GM21515 (cell line): Measurements from ENCODE around the gene WNT5A.

Experiments
- ATAC-seq: cut with Tn5 transposase; IDR thresholded peaks from one replicate; pipeline ENCODE4 v1.9.1; 2021; ENCODE audit not compliant: unreplicated experiment

WNT5A gene

DNA sequence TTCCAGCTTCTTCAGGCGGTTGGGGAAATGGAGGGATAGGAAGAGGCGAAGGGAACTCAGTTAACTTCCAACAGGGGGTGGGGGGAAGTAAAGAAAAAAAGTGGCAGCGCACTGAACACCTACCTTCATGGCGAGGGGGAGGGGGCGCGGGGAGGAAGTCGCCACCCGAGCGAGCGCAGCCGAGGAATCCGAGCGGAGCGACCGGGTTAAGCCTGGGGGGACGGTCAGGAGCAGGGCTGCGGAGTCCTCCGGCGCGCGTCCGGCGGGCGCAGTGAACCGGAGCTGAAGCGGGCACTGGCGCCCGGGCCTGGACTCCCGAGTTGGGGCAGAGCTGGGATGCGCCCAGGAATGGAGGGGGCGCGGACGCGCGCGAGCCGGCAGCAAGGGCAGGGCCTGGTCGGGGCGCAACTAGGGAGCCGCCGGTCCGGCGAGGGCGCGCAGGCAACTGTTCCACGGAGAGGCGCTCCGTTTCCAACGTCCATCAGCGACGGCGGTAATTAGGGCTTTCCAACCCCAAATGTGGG lies at the start of gene WNT5A:
TSS of gene WNT5A (minus strand) at position 450 of the 524 bp plus-strand sequence. CDS start at position 129, 321 bp downstream.
- ATAC-seq: no peak

DNA sequence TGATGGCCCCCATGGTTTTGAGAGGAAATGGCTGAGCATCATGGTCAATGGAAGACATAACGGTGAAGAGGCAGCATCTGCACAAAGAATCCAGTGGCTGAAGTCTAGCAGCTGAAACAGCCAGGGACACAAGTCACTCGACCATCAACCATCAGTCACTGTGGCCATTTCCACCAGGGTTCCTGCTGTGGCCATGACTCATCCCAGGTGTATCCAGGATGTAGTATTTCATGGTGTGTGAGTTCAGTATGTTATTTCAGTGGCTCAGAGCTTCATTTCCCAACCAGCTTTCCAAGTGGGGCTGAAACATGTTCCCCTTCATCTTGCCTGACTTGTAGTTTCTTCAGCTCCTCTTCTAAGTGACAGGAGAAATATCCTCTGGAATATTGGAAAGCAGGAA lies 47.8 kb upstream of the WNT5A start:
- ATAC-seq: no peak

DNA sequence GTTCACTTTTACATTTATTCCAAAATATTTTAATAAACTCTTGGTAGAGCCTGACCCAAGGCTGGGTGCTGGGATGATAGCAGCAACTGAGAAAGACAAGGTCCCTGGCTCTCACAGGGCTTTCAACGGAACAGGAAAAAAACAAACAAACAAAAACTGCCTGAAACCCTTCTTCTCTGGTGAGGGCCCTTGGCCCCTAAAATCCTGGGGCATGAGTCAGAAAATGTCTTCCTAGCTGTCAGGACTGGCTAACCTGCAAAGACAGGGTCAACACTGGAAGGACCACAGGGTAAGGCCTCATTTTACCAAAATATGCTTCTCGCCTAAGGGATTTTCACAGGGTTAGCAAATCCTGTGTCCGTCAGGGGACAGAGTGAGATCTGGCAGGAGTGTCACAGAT lies 45.7 kb upstream of the WNT5A start:
- ATAC-seq: no peak

DNA sequence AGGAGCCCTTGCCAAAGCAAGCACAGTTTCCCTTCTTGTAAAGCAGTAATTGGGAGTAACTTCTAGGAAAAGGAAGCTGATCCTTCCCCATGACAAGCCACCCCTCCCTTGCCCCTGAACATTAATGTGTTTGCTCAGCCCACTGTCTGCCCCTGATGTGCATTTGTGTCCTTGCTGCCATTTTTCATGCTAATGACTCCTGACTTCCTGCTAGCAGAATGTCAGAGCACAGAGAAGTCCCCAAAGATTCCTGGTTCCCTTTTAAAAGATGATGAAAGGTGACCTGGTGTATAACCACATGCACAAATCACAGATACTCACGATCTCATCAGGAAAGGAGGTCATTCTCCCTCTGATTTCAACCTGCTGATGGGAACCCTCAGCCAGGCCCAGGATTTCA lies 44.2 kb upstream of the WNT5A start:
- no peak for ATAC-seq

DNA sequence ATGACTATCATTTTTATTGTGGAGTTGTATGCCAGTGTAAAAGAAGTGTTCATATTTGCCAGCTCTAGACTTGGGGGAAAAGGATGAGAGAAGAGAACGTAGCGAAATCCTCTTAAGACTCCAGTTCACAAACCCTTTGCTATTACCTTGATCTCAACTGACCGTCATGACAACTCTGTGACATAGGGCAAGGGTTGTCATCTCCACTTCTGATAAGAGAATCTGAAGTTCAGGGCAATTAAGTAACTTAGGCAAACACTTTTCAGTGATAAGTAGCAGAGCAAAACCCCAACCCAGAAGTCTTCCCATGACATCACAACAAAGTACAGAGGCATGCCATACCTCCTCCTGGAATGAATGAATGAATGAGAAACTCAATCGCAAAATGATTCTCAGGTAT lies 40.3 kb upstream of the WNT5A start:
- no peak for ATAC-seq

DNA sequence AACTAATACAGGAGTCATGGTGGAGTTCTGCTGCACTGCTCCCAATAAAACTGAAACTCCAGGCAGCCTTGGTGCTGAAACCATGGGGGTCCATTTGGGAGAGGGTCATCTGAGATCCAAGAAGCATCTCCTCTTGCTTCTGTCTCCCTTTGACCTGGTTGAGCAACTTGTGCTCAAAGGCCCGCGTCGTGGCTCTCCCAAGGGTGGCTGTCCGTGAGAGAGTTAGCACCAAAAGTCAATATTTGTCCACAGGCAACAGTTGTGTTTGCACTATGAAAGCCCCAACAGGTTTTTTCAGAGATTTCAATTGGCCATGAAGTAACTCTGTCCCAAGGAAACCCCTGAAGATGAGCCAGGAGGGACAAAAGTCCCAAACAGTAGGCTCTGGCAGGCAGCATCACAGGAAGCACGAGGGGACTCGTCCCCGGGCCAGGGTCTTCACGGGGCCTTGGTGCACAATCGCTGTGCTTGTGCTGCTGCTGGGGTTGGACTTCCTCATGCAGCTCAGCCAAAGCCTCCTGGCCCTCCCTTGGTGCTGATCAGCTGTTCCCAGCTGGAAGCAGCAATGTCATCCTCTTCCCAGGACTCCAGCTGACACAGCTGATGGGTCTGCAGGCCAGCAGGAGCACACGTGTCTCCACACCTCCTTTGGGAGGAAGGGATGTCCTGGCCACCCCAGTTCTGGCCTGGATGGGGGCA lies 39.4 kb upstream of the WNT5A start:
- no peak for ATAC-seq

DNA sequence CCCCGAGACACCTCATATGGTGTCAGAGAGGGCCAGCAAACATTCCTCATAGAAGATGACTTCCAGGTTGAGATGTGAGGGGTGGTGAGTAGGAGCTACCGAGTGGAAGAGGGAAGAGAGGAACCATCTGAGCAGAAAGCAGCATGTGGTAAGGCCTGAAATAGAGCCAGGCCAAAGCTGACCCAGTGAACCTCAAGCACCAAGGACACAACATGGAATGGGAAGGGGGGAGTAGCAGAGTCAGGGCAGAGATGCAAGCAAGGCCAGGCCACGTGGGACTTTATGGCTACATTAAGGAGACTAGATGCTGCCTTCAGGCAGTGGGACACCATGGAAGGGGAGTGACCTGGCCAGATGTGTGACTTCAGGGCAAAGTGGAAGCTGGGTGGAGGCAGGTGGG lies 38.3 kb upstream of the WNT5A start:
- no peak for ATAC-seq

DNA sequence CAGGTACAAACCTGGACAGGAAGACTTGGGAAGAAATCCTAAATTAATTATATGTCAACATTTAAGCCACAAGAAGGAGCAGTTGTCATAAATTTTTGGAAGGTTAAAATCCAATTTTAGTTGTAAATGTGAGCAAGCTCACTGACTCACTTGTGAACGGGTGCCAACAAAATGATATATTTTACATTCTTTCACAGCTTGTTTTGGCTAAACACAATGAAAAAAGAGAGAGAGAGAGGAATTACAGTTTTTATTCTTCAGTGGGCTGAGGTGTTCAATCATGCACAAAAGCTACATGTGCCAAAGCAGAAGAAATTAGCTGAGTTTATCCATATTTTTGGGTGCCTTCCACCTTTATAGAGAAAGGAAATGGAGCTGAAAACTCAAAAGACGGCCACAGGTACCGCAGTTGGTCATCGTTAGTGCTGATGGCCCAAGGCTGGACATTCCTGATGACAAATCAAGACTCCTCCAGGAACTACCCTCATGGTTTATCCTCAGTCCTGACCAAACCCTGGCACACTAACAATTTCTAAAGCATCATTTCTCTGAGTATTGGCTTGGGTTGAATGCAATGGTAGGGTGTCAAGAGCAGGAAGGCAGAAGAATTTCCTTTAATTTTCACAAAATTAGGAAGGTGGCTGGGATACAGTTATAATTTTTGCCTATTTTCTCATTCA lies 37.6 kb upstream of the WNT5A start:
- no peak for ATAC-seq

DNA sequence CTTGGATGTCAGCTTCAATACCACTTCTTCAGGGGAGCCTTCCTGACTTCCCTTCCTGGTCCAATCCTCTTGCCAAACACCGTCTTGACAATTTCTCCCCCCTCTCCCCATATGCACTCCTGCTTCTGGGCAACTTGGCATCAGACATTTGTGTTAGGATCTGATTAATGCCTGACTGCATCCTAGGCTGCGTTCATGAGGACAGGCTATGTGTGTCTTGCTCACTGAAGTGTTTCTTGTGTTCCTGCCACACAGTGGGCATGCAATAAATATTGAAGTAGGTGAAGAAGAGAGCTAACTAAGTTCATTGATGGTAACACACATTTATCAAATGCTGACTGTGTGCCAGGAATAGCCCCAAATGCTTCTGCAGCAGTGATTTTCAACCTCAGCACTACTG lies 36.4 kb upstream of the WNT5A start:
- no peak for ATAC-seq

DNA sequence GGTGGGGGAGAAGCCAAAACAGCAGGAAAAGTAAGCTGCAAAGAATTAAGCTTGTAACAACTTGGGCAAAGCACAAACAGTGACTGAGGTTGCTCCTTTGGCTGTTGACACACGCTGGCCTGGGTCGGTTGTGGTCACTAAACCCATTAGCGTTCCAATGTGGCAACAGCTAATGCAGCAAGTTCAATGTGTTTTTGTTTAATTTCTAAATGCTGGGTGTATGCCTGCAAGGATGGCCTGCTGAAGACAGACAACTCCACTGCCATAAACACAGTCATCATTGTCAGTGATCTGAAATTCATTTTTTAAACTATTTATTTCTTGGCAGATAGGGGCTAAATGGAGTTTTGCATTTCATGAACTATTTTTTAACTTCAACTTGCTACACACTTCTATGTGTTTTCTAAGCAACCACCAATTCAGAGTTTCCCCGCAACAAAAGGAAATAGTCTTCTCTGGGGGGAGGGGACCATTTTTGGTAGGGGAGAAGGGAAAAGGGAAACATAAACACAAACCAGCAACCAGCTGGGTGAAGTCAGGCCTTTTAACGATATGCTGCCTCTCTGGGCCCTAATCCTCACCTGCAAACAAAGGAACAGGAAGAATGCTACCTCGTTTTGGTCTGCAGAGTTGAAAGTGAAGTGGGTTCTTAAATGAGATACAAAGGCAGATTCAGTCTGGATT lies 34.8 kb upstream of the WNT5A start:
- ATAC-seq: no peak

DNA sequence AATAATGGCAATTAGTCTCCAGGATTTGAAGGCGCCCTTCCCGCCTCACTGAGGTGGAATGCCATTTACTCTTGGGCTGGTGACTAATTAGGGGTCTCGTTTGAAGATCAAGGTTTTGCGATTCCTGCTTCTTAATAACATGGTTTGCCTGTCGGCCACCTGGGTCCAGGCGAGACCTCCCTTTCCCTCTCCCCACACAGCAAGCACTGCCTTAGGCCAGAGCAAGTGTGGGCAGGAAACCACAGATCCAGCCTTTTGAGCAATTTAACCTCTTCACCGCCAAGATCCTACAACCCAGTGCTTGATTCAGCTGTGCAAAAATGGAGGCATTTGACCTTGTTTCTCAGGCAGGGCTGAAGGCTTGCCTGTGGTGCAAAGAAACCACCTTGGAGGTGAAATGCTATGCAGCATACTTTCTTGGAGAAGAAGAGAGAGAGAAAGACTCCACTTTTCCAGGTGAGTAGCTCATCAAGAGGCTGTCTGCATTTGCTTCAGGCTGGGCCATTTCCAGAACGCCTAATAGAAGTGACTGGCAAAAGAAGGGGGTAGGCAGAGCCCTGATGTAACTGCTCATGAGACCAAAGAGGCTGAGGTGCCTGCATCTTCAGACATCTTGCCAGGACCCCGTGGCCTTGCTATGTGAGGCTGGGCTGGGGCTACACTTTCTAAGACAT lies 34.1 kb upstream of the WNT5A start:
- ATAC-seq: no peak

DNA sequence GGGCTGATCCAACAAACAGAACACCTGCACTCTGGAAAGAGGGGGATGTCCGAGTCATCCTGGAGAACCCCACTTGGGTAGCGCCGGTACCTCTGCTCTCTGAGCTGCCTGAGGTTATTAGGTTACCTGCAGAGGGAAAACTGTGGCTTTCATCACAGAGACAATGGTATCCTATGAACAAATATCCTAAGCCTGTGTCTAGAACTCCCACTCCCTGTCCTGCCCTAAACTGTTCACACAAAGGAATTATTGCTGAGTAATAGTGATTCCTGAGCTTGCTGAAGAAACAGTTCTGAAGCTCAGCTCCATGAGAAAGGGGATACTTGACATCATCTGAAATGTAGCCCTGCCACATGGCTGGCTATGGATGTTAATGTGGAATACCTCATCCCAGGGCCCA lies 31.9 kb upstream of the WNT5A start:
- ATAC-seq: no peak

DNA sequence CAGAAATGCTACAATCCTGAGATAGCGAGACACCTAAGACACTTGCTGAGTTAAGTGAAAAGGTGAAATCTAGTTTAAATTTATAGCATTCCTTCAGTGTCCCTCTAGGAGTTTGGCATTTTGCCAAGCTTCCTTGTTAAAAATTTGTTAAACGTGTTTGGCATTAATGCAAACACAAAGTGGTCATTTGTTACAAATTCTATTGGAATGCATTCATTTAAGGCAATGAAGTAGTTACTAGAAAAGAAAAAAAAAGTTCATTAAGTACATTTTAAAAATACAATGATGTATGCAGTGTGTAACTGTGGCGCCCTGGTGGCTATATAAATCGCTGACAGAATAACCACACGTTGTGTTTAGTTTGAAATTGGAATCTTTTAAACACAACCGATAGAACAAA lies 31.3 kb upstream of the WNT5A start:
- no peak for ATAC-seq

DNA sequence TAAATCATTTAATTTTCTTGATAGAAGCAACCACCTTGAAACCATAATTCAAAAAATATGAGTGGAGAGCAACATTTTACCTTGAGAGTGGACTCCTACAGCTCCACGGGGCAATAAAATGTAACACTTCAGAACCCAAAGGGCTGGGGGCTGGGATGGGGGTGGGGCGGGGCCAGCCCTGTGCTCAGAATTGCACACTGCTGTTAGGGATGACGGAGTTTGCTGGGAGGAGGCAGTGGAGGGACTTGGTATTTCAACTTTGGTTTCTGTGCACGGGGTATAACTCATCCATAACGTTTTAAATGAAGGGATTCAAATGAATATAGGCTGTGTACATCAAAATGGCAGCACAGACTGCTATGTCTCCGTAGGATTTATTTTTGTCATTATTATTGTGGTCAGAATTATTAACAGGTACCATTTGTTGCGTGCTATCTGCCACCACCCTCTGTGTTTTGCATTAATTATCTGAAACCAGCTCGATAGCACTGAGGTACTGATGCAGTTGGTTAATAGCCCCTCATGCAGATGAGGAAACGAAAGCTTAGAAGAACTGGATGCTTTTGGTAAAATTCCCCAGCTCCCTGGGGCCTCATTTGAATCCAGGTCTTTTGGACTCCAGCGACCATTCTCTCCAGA lies 29.4 kb upstream of the WNT5A start:
- no peak for ATAC-seq

DNA sequence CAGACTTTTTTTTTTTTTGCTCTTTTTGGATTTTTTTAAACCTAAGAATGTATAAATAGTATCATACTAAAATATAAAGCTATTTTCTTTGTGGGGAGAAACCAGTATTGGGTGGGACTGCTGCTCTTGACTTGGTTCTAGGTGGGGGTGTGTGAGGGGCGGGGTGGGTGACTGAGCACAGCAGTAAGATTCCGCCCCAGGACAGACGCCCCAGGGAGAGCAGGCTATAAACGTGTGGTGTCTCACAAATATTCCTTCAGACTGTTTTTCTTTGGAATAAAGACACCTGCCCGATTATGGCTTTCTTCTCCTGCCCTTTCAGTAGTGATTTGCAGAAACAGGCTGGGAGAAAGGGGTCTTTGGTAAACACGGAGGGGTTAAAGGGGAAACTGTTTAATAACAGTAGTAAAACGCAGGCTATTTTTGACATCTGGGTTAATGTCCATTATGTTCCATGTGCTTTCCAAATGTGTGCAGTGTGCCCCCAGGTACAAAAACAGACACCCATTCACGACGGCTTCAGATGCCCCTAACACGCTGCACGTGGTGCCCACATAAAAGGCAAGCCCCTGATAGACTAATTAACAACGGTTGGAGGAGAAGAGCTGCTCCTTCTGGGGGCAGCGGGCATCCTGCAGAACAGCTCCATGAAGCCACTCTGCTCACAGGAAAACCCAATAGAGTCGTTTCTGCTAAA lies 28.6 kb upstream of the WNT5A start:
- no peak for ATAC-seq

DNA sequence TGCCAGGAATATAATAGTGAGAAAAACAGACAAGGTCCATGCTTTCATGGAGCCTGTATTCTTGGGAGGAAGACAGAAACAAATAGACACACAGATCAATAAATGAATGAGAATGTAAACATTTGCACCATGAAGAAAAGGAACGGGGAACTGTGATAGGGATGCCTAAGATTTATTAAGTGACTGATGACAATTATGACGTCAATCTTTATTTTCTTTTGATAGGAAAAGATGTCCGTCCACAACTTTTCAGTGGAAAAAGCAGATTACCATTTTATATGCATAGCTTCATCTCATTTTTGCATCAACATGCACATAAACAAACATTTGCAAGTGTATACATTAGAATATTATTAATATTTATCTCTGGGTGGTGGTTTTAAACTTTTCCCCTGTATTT lies 27.9 kb upstream of the WNT5A start:
- ATAC-seq: no peak

DNA sequence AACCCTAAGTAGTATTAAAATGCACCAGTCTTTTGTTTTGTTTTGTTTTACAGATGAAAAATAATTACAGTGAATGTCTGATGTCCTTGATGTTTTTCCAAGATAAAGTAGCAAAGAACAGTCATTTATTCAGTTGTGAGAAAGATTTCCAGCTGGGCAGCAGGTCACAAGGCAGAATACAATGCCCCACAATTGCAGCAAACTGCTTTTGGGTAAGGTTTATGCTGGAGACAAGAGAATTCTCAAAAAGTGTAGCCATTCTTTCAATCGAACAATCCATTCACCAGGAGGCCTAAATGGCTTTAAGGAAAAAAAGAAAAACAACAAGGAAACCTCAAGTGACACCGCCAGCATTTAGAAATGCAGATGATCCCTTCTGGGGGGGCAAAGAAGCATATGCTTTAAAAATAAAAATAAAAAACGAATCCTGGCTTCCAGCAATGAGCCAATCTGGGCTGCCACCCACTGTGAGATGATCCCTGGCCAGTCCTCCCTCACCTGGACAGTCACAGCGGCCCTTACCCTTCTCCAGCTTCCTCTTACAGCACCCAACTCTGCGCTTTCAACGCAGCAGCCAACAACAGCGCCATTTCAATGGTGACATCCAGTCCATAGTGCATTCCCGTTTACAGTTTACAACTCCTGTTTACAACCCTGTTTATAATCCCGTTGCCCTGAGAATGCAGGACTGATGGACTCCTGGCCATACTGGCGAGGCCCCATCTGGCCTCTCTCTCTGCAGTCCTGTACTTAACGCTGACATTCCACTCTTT lies 25.7 kb upstream of the WNT5A start:
- no peak for ATAC-seq

DNA sequence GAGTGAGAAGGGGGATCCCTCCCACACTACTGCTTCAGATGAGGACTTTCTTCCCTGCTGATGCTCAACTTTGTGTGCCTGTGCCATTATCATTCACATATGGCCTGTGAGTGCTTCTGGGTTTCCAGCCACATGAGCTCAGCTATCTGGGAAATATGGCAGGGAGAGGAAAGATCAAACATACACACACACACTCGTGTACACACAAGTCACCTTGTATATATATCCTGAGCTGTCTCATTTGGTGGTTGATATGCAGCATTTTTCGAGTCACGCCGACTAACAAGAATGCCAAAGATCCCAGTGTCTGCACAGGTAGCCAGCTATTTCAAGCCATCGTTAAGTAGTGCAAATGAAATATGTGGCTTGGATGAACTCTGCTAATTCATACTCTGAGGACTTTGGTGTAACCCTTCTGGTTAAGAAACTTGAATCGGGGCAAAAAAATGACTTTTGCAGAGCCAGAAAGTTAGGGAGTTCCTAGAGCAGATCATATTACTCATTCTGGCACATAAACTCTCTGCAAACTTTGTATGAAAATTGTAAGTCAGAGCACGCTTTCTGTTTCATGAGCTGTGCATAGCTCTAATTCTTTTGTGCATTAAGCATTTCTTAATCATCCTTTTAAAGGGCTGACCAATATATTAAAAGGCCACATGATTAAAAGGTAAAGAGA lies 24.9 kb upstream of the WNT5A start:
- no peak for ATAC-seq

DNA sequence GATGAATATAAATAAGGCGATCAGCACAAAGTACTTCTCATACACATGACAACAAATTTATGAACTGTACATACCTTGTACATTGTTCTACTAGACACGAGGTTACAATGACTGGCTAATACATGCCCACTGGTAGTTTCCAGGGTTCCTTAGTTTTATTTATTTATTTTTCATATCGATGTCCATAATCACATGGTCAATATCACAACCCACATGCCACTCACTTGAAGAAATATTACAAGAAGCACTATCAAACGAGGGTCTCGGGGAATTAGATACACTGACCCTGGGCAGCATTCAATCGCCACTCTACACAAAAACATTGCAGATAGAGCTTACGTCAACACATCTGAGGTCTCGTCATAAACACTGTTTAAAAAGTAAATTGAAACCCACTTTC lies 21.2 kb upstream of the WNT5A start:
- ATAC-seq: no peak
